Testis (tissue), 2 donors: ENCODE data around the gene MKI67.

Experiments
- POLR2A ChIP-seq: fragments of 450-650 bp; IDR thresholded peaks from one replicate; pipeline ENCODE4 v1.6.1; 2017; ENCODE audit warnings: antibody characterized with exemption, mild to moderate bottlenecking, moderate library complexity
- TF ChIP-seq, protein P1 (sequence below), 3 experiments: fragments of 450-650 bp in 2 of 3; fragments of 200-600 bp in 1 of 3; sonication (generic) in 1 of 3; IDR thresholded peaks; one replicate each; pipeline ENCODE4 v1.5.1; 2016 to 2019; ENCODE audit warnings: antibody characterized with exemption in 3 of 3, mild to moderate bottlenecking in 2 of 3, moderate library complexity in 1 of 3

DNA sequence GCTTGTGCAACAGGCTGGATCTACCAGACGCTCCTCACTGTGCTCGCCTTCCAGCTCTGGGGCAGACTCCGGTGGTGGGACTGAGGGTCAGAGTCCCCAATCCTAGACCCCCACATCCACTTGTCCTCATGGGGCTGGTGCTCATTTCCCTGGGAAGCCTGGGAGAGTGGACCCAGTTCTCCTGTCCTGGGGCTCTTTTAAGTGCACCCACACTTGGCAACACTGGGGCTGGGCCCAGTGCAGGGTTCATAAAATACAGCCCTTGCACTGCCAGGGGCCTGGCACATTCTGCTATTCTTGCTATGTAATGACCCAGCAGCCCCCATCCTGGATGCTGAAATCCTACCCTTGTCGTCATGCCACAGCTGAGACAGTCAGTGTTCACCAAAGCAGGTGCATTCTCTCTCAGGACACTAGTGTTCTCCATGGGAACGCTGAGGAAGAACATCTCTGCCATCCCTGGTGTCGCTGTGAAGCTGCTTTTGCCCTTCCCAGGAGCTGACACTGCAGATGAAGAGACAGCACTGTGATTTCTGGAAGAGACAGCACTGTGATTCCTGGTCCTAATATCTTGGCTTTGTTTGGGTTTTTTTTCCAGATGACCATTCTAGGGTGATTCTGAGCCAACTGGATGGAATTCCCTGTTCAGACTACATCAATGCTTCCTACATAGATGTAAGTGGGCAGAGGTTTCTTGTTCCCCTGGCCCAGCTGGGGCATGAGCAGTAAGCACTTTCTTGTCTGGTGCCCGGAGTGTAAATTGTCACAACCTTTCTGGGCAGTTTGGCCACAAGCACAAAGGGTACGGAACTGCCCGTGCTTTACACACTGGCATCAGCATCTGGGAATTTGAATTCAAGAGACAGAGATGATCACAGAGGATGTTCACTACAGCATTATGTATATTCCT, 65.6 kb downstream of the MKI67 start:
- TF ChIP-seq, protein P1, sequence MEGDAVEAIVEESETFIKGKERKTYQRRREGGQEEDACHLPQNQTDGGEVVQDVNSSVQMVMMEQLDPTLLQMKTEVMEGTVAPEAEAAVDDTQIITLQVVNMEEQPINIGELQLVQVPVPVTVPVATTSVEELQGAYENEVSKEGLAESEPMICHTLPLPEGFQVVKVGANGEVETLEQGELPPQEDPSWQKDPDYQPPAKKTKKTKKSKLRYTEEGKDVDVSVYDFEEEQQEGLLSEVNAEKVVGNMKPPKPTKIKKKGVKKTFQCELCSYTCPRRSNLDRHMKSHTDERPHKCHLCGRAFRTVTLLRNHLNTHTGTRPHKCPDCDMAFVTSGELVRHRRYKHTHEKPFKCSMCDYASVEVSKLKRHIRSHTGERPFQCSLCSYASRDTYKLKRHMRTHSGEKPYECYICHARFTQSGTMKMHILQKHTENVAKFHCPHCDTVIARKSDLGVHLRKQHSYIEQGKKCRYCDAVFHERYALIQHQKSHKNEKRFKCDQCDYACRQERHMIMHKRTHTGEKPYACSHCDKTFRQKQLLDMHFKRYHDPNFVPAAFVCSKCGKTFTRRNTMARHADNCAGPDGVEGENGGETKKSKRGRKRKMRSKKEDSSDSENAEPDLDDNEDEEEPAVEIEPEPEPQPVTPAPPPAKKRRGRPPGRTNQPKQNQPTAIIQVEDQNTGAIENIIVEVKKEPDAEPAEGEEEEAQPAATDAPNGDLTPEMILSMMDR (IDR thresholded peaks at IDR 0.05) = no peak
- no peak for TF ChIP-seq POLR2A
